HG03520 (cell line): ENCODE results near the gene HRCT1.
"Not testable (repeated sequence)": the region's sequence is repeated elsewhere in the genome, so short reads cannot be mapped to it uniquely, and the experiment has no call there.

Experiments
- ATAC-seq: cut with Tn5 transposase; IDR thresholded peaks from one replicate; pipeline ENCODE4 v1.9.1; 2021; ENCODE audit warnings: mild to moderate bottlenecking, moderate library complexity; ENCODE audit not compliant: unreplicated experiment

Gene HRCT1

GRCh38 chr9:35905912-35906679, at the start of gene HRCT1:
Gene HRCT1, plus strand, starts transcription at chr9:35906202. Its CDS starts 86 bp downstream, at chr9:35906288.
- no peak for ATAC-seq

- no peak for ATAC-seq
These were observed 49.8 kb upstream of the HRCT1 start for GRCh38 chr9:35856206-35856605.

GRCh38 chr9:35856882-35857281, 49.1 kb upstream of the HRCT1 start:
- ATAC-seq = no peak

DNA sequence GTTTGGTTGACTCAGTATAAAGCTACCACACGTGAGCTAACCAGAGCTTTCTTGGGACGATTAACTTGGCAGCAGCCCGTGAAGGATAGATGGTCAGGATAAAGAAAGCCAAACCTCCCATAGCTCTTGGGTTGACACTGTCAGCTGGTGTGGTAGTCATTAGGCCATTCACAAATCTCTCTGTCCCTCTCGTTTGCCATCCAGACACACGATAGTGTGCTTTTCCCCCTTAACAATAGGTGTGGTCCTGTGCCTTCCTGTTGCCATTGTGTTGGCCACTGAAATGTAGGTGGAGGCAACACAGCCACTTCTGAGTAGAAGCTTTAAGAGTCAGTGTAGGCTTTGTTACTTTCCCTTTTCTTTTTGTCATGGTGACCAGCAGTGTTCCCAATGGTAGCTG, 47.5 kb upstream of the HRCT1 start:
- ATAC-seq = no peak

GRCh38 chr9:35859310-35859989, 46.6 kb upstream of the HRCT1 start:
- no peak for ATAC-seq

- no peak for ATAC-seq
These were observed 46.0 kb upstream of the HRCT1 start for GRCh38 chr9:35859990-35860339.

DNA sequence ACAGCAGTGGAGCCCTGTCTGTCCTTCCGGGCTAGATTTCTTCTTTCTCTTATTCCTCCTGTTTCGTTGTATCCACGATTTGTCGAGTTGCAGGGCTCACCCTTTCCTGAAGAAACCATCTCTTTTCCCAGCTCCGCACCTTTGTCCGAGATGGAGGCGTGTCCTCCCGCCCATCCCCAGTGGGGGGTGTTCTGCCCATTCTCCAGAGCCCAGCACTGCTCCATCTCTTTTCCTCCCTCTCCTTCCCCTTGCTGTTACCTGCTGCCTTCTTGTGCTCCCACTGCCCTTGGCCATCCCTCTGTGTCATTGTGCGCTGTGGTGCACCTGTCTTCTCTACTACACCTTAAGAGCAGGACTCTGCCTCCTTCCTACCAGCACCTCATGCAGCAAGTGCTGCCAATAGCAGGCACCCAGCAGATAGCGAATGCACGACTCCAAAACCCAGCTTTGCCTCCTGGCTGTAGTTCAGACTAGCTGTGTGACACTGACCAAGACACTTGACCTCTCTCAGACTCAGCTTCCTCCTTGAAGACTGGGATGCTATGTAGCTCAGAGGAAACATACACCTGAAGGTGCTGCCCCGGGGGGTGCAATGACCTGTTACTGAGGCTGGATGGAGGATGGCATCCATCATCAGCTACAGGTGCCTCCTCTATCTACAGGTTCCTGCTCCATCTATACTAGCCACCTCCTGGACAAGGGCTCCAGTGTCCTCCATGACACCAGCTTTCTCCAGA, 44.7 kb upstream of the HRCT1 start:
- no peak for ATAC-seq

GRCh38 chr9:35862328-35862727, 43.7 kb upstream of the HRCT1 start:
- ATAC-seq = no peak

GRCh38 chr9:35863583-35863982, 42.4 kb upstream of the HRCT1 start:
- no peak for ATAC-seq

DNA sequence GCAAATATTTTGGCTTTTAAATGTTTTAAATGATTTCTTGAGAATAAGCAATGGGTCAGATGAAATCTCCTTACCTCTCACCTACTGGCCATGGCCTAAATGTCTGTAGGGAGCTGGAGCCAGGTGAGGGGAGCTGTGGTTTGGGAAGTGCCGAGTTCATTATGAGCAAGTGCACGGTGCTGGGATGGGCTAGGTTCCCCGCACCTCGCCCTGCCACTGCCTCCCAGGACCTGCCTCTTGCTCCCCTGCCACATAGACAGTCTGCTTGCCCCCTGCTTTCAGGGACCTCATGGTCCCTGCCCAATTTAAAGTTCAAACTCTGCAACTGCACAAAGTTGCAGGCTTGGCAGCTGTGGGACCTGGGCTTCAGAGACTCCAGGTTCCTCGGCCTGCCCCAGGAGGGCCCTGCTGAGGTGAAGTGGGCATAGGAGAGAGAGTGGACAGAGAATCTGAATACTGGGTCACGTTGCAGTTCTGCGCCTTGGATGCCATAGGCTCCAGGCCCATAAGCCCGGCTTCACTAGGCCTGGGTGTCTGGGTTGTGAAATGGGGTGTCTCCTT, 41.2 kb upstream of the HRCT1 start:
- ATAC-seq = no peak

GRCh38 chr9:35867538-35867937, 38.5 kb upstream of the HRCT1 start:
- ATAC-seq = no peak

- no peak for ATAC-seq
These were observed 37.1 kb upstream of the HRCT1 start for GRCh38 chr9:35868933-35869332.

DNA sequence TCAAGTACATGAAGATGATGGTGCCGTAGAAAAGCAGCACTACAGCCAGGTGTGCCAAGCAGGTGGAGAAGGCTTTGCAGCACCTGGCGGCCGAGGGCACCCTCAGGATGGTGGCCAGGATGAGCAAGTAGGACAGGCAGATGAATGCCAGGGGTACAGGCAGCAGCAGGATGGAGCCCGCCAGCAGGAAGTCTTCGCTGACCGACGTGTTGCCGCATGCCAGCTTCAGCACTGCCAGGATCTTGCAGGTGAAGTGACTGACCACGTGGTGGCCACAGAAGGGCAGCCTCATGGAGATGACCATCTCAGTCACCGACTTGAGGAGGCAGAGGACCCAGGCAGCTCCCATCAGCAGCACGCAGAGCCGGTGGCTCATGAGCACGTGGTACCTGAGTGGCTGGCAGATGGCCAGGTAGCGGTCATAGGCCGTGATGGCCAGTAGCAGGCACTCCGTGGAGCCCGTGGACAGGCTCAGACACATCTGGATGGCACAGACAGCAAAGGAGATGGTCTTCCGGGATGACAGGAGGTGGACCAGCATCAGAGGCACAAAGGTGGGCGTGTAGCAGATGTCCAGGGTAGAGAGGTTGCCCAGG, 36.3 kb upstream of the HRCT1 start:
- no peak for ATAC-seq

DNA sequence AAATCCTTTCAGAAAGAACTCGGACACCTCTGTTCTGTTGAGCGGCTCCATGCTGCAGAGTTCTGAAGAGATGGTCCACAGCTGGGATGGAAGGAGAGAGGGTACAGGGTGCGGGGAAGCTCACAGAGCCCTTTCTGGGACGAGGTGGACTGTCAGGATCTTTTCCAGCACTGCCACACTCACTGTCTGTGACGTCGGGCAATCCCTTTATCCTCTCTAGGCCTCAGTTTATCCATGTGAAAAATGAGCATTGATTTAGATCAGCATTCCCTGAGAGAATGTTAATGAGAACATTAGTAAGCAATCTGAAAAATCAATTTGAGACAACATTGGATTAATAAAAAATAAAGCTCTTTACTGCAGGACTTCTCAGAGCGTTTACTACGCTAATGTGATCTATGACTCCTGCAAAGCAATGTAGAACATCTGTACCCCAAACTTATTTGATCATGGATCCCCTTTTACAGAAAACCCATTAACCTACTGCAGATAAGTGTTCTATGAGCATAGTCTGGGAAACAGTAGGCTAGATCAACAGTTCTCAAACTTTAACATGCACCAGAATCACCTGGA, 35.6 kb upstream of the HRCT1 start, which contains the start of gene OR13J1:
Gene OR13J1, minus strand, starts transcription at position 51 of the 573 bp plus-strand sequence. Its CDS starts 0 bp downstream, at position 51.
- ATAC-seq = no peak

- ATAC-seq = no peak
These were observed 34.5 kb upstream of the HRCT1 start for GRCh38 chr9:35871545-35871944.

DNA sequence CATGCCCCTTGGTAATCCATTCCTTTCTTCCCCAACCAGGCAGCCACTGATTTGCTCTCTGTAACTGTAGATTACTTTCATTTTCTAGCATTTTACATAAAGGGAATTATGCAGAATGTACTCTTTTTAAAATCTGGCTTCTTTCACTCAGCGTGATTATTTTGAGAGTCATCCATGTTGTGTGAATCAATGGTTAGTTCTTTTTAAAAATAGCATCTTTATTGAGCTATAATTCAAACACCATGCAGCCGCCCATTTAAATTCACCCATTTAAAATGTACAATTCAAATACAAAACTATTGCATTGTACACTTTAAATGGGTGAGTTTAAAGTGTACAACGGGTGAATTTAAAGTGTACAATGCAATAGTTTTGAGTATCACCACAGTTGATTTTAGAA, 33.5 kb upstream of the HRCT1 start:
- no peak for ATAC-seq

DNA sequence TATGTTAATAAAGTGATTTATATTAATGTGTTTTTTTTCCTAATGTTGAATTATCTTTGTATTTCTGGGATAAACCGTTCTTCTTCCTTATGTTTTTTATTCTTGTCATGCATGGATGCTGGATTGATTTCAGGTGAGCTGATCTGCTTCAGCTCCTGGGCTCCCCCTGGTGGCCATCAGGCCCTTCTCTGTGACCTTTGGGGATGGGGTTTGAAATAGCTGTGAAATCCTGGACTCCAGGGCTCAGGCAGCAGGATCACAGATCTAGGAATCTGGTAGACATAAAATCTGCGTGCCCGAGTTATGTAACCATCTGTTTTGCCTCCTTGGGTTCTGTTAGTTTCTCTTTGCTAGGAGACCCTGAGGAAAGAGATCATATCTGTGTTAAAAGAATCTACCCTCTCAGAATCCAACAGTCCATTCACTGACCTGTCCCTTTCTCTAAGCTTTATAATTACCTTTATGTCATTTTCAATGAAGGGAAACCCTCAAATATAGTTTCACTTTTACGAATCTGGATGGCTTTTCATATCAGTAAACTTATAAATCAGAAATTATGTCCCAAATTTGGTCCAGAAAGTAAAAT, 23.6 kb upstream of the HRCT1 start:
- ATAC-seq = no peak

GRCh38 chr9:35882996-35883395, 23.0 kb upstream of the HRCT1 start:
- ATAC-seq = no peak

GRCh38 chr9:35884908-35885307, 21.1 kb upstream of the HRCT1 start:
- not testable (repeated sequence) for ATAC-seq

DNA sequence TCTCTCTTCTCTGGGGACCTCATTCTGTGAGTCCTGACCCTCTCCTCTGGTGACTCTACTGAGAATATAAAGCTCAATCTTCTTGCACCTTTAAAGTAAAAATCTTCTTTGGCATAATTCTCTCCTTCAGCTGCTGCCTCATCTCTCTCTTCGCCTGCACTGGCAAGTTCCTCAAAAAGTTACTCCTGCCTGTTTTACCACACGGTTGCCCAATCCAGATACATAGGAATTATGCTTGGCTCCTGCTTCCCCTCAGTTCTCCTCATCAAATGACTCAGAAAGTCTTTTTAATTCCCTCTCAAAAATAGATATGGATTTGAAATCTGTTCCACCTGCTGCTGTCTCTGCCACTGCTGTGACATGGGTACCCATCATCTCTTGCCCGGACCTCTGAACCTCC, 14.4 kb upstream of the HRCT1 start:
- no peak for ATAC-seq
